Astrocyte (in vitro differentiated cells and primary cell): ENCODE results near the gene ZNF112. TPM values are rescaled to one million over a fixed set of nuclear protein-coding genes. Genes with fewer than 3 reads are reported as not detected.

Experiments
- DNase-seq: peaks from one replicate; pipeline ENCODE4 v3.0.0-alpha.2; 2010; ENCODE audit warnings: low read depth
- FAIRE-seq: peaks from 2 replicates; lab custom pipeline; 2011; peaks lifted over from hg19 to GRCh38; lab: Jason Lieb, UNC
- H2AFZ ChIP-seq: 2 replicates; pipeline ENCODE4 v1.6.0; 2012; ENCODE audit warnings: low read depth, low read length, inconsistent platforms
- H3K27ac ChIP-seq: 2 replicates; pipeline ENCODE4 v1.5.1; 2011; ENCODE audit warnings: low read depth, low read length, inconsistent platforms
- H3K27me3 ChIP-seq: 2 replicates; pipeline ENCODE4 v1.6.0; 2011; ENCODE audit warnings: low read length, inconsistent platforms; ENCODE audit not compliant: insufficient read depth
- H3K36me3 ChIP-seq: 2 replicates; pipeline ENCODE4 v1.5.1; 2011; ENCODE audit warnings: low read length, inconsistent platforms; ENCODE audit not compliant: insufficient read depth
- H3K4me1 ChIP-seq: 2 replicates; pipeline ENCODE4 v1.5.1; 2011; ENCODE audit warnings: low read length, inconsistent platforms; ENCODE audit not compliant: insufficient read depth
- H3K4me2 ChIP-seq: 2 replicates; pipeline ENCODE4 v1.6.0; 2012; ENCODE audit warnings: low read length, inconsistent platforms
- H3K4me3 ChIP-seq: 2 replicates; pipeline ENCODE4 v1.5.1; 2011; ENCODE audit warnings: low read depth, mild to moderate bottlenecking, low read length, inconsistent platforms; ENCODE audit not compliant: insufficient read depth
- H3K79me2 ChIP-seq: 2 replicates; pipeline ENCODE4 v1.6.0; 2012; ENCODE audit warnings: mild to moderate bottlenecking, low read length, inconsistent platforms; ENCODE audit not compliant: insufficient read depth
- H3K9ac ChIP-seq: 2 replicates; pipeline ENCODE4 v1.6.0; 2012; ENCODE audit warnings: mild to moderate bottlenecking, low read length, inconsistent platforms
- H3K9me3 ChIP-seq: 2 replicates; pipeline ENCODE4 v1.5.1; 2012; ENCODE audit warnings: low read depth, mild to moderate bottlenecking, low read length, inconsistent platforms; ENCODE audit not compliant: insufficient read depth
- H4K20me1 ChIP-seq: 2 replicates; pipeline ENCODE4 v1.6.0; 2012; ENCODE audit warnings: low read length, inconsistent platforms; ENCODE audit not compliant: insufficient read depth
- H3K27ac Mint-ChIP-seq: one replicate; pipeline ENCODE4 v1.8.0; 2021; ENCODE audit warnings: mild to moderate bottlenecking, mixed read lengths; ENCODE audit not compliant: unreplicated experiment
- H3K27me3 Mint-ChIP-seq: one replicate; pipeline ENCODE4 v1.8.0; 2021; ENCODE audit warnings: low read depth, mixed read lengths; ENCODE audit not compliant: unreplicated experiment
- H3K36me3 Mint-ChIP-seq: one replicate; pipeline ENCODE4 v1.8.0; 2021; ENCODE audit warnings: low read depth, mixed read lengths; ENCODE audit not compliant: unreplicated experiment
- H3K4me1 Mint-ChIP-seq: one replicate; pipeline ENCODE4 v1.8.0; 2021; ENCODE audit warnings: low read depth, mixed read lengths; ENCODE audit not compliant: unreplicated experiment
- H3K4me3 Mint-ChIP-seq: one replicate; pipeline ENCODE4 v1.8.0; 2021; ENCODE audit warnings: mild to moderate bottlenecking, moderate library complexity, mixed read lengths; ENCODE audit not compliant: unreplicated experiment
- H3K9me3 Mint-ChIP-seq: one replicate; pipeline ENCODE4 v1.8.0; 2021; ENCODE audit warnings: mild to moderate bottlenecking, mixed read lengths; ENCODE audit not compliant: unreplicated experiment
- CTCF ChIP-seq: IDR thresholded peaks from 2 replicates; pipeline ENCODE4 v1.5.1; 2011; ENCODE audit warnings: low read depth, mild to moderate bottlenecking, inconsistent platforms, low read length, moderate library complexity; ENCODE audit not compliant: insufficient read depth
- EZH2 ChIP-seq: IDR thresholded peaks from 2 replicates; pipeline ENCODE4 v1.6.1; 2012; ENCODE audit warnings: mild to moderate bottlenecking, low read length, inconsistent platforms; ENCODE audit not compliant: insufficient read depth
- total RNA-seq: library from RNA; stranded (reverse); gene quantifications from 2 replicates; pipeline ENCODE4 v1.2.1, GENCODE V29; 2021

Gene ZNF112
- total RNA-seq, 1 donor from 2014 or later: 4.4 TPM

- Mint-ChIP-seq H3K27ac (peak within 1 kb of the TSS; percentile 88), H3K4me1 (peaks cover 3% of the 10 kb centered on the region), H3K4me3 (peak within 1 kb of the TSS; percentile 92), H3K27me3 (no peaks in the 10 kb centered on the region), H3K36me3 (peaks cover 9% of the 10 kb centered on the region), H3K9me3 (peaks cover 4% of the 10 kb centered on the region)
- Histone ChIP-seq H3K4me1 (no peaks in the 10 kb centered on the region), H3K4me3 (peak within 1 kb of the TSS; percentile 92), H2AFZ (peak within 1 kb of the TSS; percentile 89), H3K79me2 (no peaks in the 10 kb centered on the region), H3K9ac (peak within 1 kb of the TSS; percentile 87), H3K27me3 (no peaks in the 10 kb centered on the region), H3K27ac (peak within 1 kb of the TSS; percentile 67), H4K20me1 (no peaks in the 10 kb centered on the region), H3K9me3 (no peaks in the 10 kb centered on the region), H3K36me3 (no peaks in the 10 kb centered on the region), H3K4me2 (peak within 1 kb of the TSS; percentile 91)
- no peak for TF ChIP-seq CTCF
- no peak for TF ChIP-seq EZH2
- FAIRE-seq (peak; percentile 98), DNase-seq (peak; percentile 98)
Measured at GRCh38 chr19:44304659-44305193, 51.8 kb downstream of the ZNF112 start, which contains the start of gene ZNF235. TSS of gene ZNF235 (minus strand) at chr19:44305025. CDS start at chr19:44303404, 1,621 bp downstream.

- H3K4me1 ChIP-seq: no peaks in the 10 kb centered on the region
- Mint-ChIP-seq H3K27me3 (no peaks in the 10 kb centered on the region), H3K4me3 (peak overlapping the region; percentile 92), H3K27ac (peak overlapping the region; percentile 88), H3K36me3 (peaks cover 12% of the 10 kb centered on the region), H3K4me1 (peaks cover 3% of the 10 kb centered on the region), H3K9me3 (peaks cover 4% of the 10 kb centered on the region)
- H3K9me3 ChIP-seq: no peaks in the 10 kb centered on the region
- FAIRE-seq (peak; percentile 26), DNase-seq (peak; percentile 37)
- no peaks in the 10 kb centered on the region for H3K27me3 ChIP-seq
- TF ChIP-seq EZH2: no peak
- no peaks in the 10 kb centered on the region for H4K20me1 ChIP-seq
- H3K36me3 ChIP-seq: no peaks in the 10 kb centered on the region
- no peaks in the 10 kb centered on the region for H3K79me2 ChIP-seq
- H2AFZ ChIP-seq: peak overlapping the region; percentile 89
- peak overlapping the region; percentile 92 for H3K4me3 ChIP-seq
- peak overlapping the region; percentile 67 for H3K27ac ChIP-seq
- H3K4me2 ChIP-seq: peak overlapping the region; percentile 91
- H3K9ac ChIP-seq: peak overlapping the region; percentile 87
Measured at GRCh38 chr19:44303976-44304568, 52.4 kb downstream of the ZNF112 start.

DNA sequence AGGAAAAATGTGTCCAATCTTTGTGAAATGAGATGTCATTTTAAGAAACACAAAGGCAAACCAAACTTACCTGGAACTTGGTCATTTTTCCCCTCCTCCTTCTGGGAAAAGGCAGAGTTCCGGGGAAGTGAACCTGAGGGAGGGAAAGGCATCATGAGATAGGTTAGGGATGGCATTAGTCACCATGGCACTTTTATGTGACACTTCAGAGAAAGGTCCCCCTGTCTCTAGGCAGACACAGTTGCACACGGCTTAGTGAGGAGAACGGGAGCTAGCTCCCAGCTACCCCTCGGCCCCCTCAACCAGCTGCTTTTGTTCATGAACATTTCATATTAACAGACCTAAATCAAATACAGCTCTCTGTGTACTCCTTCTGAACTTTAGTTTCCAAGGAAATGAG lies 53.2 kb downstream of the ZNF112 start:
- TF ChIP-seq EZH2: no peak
- TF ChIP-seq CTCF: no peak
- Histone ChIP-seq H3K36me3 (no peaks in the 10 kb centered on the region), H3K27me3 (no peaks in the 10 kb centered on the region), H3K4me1 (no peaks in the 10 kb centered on the region), H3K27ac (no peak overlapping the region), H4K20me1 (no peaks in the 10 kb centered on the region), H3K4me3 (peak overlapping the region; percentile 92), H3K9ac (peak overlapping the region; percentile 87), H3K9me3 (no peaks in the 10 kb centered on the region), H3K79me2 (no peaks in the 10 kb centered on the region), H3K4me2 (peak overlapping the region; percentile 91), H2AFZ (peak overlapping the region; percentile 30)
- peaks cover 3% of the 10 kb centered on the region for H3K4me1 Mint-ChIP-seq
- DNase-seq: no peak
- H3K4me3 Mint-ChIP-seq: peak overlapping the region; percentile 92
- peaks cover 13% of the 10 kb centered on the region for H3K36me3 Mint-ChIP-seq
- no peak for FAIRE-seq
- H3K9me3 Mint-ChIP-seq: peaks cover 4% of the 10 kb centered on the region
- H3K27me3 Mint-ChIP-seq: no peaks in the 10 kb centered on the region
- H3K27ac Mint-ChIP-seq: peak overlapping the region; percentile 7
